ENCODE data around the gene PIEZO1.

GRCh38 chr16:88677721-88678120, 107.3 kb downstream of the PIEZO1 start:
- TF ChIP-seq CTCF (IDR thresholded peaks at IDR 0.05) (no peak), POLR2A (IDR thresholded peaks at IDR 0.05) (no peak)
